PFSK-1 (cell line): ENCODE data around the gene BCL7C.

Source experiments
- FOXP2 ChIP-seq: optimal IDR thresholded peaks from 2 replicates; pipeline ENCODE3; 2011; ENCODE audit warnings: borderline replicate concordance, control low read depth, inconsistent platforms; ENCODE audit not compliant: insufficient read depth; ENCODE audit errors: extremely low read length, extremely low read depth
- POLR2AphosphoS5 ChIP-seq: IDR thresholded peaks from 2 replicates; pipeline ENCODE4 v1.6.1; 2012; ENCODE audit warnings: low read depth, mild to moderate bottlenecking, control low read depth, low read length, moderate library complexity
- REST ChIP-seq, 2 experiments: IDR thresholded peaks; 2 replicates each; pipeline versions ENCODE4 v1.6.1 to v1.8.0; 2011 to 2012; ENCODE audit warnings: low read depth in 2 of 2, low read length in 2 of 2, control low read depth in 1 of 2, inconsistent platforms in 1 of 2, mild to moderate bottlenecking in 1 of 2, moderate library complexity in 1 of 2; ENCODE audit not compliant: insufficient read depth in 1 of 2
- SIN3A ChIP-seq: IDR thresholded peaks from 2 replicates; pipeline ENCODE4 v1.6.1; 2012; ENCODE audit warnings: mild to moderate bottlenecking, low read length, moderate library complexity, borderline replicate concordance; ENCODE audit not compliant: insufficient read depth

GRCh38 chr16:30930160-30930571 is 36.3 kb upstream of the BCL7C start:
- no peak for TF ChIP-seq POLR2AphosphoS5
- TF ChIP-seq REST (IDR thresholded peaks at IDR 0.05; ENCODE audit: insufficient read depth in 1 of 2, low read depth in 2 of 2, low read length in 2 of 2) = no peak
- TF ChIP-seq SIN3A = no peak
- TF ChIP-seq FOXP2 = no peak
